K562 (cell line): ENCODE data around the gene REPS1.

Source experiments
- CSDE1 ChIP-seq, 2 experiments: fragments of 450-650 bp; IDR thresholded peaks; 2 replicates each; pipeline ENCODE4 v1.6.1; 2016; ENCODE audit warnings: mild to moderate bottlenecking in 1 of 2
- CXXC5 ChIP-seq: fragments of 250-450 bp; sonication (Bioruptor Pico); IDR thresholded peaks from 2 replicates; pipeline ENCODE4 v1.8.0; 2022; ENCODE audit warnings: inconsistent platforms, mild to moderate bottlenecking, moderate library complexity
- EZH2 ChIP-seq: IDR thresholded peaks from 2 replicates; pipeline ENCODE4 v1.6.1; 2012; ENCODE audit warnings: low read depth, mild to moderate bottlenecking, inconsistent platforms, low read length, borderline replicate concordance
- MAZ ChIP-seq, 2 experiments: fragments of 450-650 bp in 1 of 2; sonication (generic) in 1 of 2; formaldehyde crosslinking; IDR thresholded peaks in 1 of 2; conservative IDR thresholded peaks in 1 of 2; 2 replicates each; pipeline versions ENCODE4 v1.4.0 to v1.5.0; 2020; ENCODE audit warnings: mild to moderate bottlenecking in 1 of 2, missing genetic modification reagents in 1 of 2
- NFATC3 ChIP-seq: fragments of 450-650 bp; IDR thresholded peaks from 2 replicates; pipeline ENCODE4 v1.6.1; 2017; ENCODE audit warnings: mild to moderate bottlenecking
- NR3C1 ChIP-seq: sonication (generic); formaldehyde crosslinking; IDR thresholded peaks from 2 replicates; pipeline ENCODE4 v1.8.1; 2022; ENCODE audit warnings: missing genetic modification reagents
- NRF1 ChIP-seq, 2 experiments: fragments of 450-650 bp; IDR thresholded peaks in 1 of 2; conservative IDR thresholded peaks in 1 of 2; 2 replicates each; pipeline ENCODE4 v1.6.1; 2014; ENCODE audit warnings: mild to moderate bottlenecking in 2 of 2
- POLR2A ChIP-seq: fragments of 450-650 bp; conservative IDR thresholded peaks from 2 replicates; pipeline ENCODE4 v1.6.1; 2016
- SMAD1 ChIP-seq: fragments of 150-350 bp; IDR thresholded peaks from 2 replicates; pipeline ENCODE4 v1.6.1; 2014; ENCODE audit warnings: low read length, low read depth; ENCODE audit not compliant: partially characterized antibody
- TCF7 ChIP-seq: sonication (generic); IDR thresholded peaks from 2 replicates; pipeline ENCODE4 v1.6.1; 2016; ENCODE audit warnings: antibody characterized with exemption, borderline replicate concordance
- XRCC4 ChIP-seq: IDR thresholded peaks from one replicate; pipeline ENCODE4 v1.6.1; 2011; ENCODE audit not compliant: insufficient read depth, insufficient read length; ENCODE audit errors: extremely low read depth
- TF ChIP-seq, protein P1 (sequence below): sonication (generic); formaldehyde crosslinking; IDR thresholded peaks from 2 replicates; pipeline ENCODE4 v1.8.1; 2023; ENCODE audit warnings: mild to moderate bottlenecking, missing genetic modification reagents, moderate library complexity
- TF ChIP-seq, protein P2 (sequence below), 3 experiments: IDR thresholded peaks in 2 of 3; conservative IDR thresholded peaks in 1 of 3; 2 replicates each; pipeline ENCODE4 v1.5.1; 2011 to 2012; ENCODE audit warnings: low read length in 3 of 3, mild to moderate bottlenecking in 3 of 3, control low read depth in 2 of 3, improper control_type of control experiment in 1 of 3, inconsistent platforms in 1 of 3, low read depth in 1 of 3, mixed read lengths in 1 of 3, moderate library complexity in 1 of 3; ENCODE audit not compliant: insufficient read depth in 2 of 3

- TF ChIP-seq, protein P1, sequence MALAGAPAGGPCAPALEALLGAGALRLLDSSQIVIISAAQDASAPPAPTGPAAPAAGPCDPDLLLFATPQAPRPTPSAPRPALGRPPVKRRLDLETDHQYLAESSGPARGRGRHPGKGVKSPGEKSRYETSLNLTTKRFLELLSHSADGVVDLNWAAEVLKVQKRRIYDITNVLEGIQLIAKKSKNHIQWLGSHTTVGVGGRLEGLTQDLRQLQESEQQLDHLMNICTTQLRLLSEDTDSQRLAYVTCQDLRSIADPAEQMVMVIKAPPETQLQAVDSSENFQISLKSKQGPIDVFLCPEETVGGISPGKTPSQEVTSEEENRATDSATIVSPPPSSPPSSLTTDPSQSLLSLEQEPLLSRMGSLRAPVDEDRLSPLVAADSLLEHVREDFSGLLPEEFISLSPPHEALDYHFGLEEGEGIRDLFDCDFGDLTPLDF (CRISPR knock-in tag), result no peak
- TF ChIP-seq EZH2 (no peak), SMAD1 (no peak), POLR2A (no peak), XRCC4 (no peak), NRF1 (conservative IDR thresholded peaks at IDR 0.05 in 1 of 2, IDR thresholded peaks at IDR 0.05 in 1 of 2) (no peak), CSDE1 (IDR thresholded peaks at IDR 0.05) (no peak), NR3C1 (CRISPR knock-in tag) (no peak), TCF7 (no peak), NFATC3 (no peak), CXXC5 (no peak), MAZ (CRISPR knock-in tag; conservative IDR thresholded peaks at IDR 0.05 in 1 of 2, IDR thresholded peaks at IDR 0.05 in 1 of 2) (no peak)
- TF ChIP-seq, protein P2, sequence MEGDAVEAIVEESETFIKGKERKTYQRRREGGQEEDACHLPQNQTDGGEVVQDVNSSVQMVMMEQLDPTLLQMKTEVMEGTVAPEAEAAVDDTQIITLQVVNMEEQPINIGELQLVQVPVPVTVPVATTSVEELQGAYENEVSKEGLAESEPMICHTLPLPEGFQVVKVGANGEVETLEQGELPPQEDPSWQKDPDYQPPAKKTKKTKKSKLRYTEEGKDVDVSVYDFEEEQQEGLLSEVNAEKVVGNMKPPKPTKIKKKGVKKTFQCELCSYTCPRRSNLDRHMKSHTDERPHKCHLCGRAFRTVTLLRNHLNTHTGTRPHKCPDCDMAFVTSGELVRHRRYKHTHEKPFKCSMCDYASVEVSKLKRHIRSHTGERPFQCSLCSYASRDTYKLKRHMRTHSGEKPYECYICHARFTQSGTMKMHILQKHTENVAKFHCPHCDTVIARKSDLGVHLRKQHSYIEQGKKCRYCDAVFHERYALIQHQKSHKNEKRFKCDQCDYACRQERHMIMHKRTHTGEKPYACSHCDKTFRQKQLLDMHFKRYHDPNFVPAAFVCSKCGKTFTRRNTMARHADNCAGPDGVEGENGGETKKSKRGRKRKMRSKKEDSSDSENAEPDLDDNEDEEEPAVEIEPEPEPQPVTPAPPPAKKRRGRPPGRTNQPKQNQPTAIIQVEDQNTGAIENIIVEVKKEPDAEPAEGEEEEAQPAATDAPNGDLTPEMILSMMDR (IDR thresholded peaks at IDR 0.05 in 2 of 3, conservative IDR thresholded peaks at IDR 0.05 in 1 of 3; ENCODE audit: insufficient read depth in 2 of 3, low read depth in 1 of 3, low read length in 3 of 3), result no peak
These were observed 15.7 kb upstream of the REPS1 start for GRCh38 chr6:139003751-139004150.
